Measurements from ENCODE around the gene RAP1GDS1.

GRCh38 chr4:98480535-98480934 lies 219.4 kb downstream of the RAP1GDS1 start:
- TF ChIP-seq CTCF (conservative IDR thresholded peaks at IDR 0.05; ENCODE audit: low read depth, low read length) = no peak
- TF ChIP-seq CHD1 (IDR thresholded peaks at IDR 0.05; ENCODE audit: low read depth, low read length) = no peak
- TF ChIP-seq RCOR1 (IDR thresholded peaks at IDR 0.05; ENCODE audit: insufficient replicate concordance, low read length) = no peak
- TF ChIP-seq USF2 (IDR thresholded peaks at IDR 0.05; ENCODE audit: low read depth, low read length) = no peak
- TF ChIP-seq MXI1 (IDR thresholded peaks at IDR 0.05; ENCODE audit: borderline replicate concordance, low read depth, low read length) = no peak
- no peak for TF ChIP-seq SMC3 (IDR thresholded peaks at IDR 0.05; ENCODE audit: low read depth, low read length)

Measured in IMR-90 (cell line).